Measurements from ENCODE around the gene KIAA0930. TPM values are rescaled to one million over a fixed set of nuclear protein-coding genes. Genes with fewer than 3 reads are reported as not detected.

Gene KIAA0930
- polyA plus RNA-seq, 1 donor from 2014 or later, result 129 TPM

DNA sequence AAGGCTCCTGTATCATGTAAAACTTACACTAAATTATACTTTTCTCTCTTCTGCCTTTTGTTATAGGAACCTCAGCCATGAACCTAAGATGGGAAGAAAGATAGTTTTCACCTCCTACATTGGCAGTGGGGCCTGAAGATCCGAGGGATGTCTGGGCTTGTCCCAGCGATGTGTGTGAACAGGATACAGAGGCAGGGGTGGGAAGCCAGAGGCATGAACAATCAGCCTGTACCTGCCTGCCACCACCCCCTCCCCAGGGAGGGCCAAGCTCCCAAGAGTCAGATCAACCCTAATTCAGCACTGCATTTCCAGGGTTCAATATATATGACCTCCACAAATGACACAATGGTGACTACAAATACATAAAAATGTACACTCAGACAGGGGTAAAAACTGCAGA is 9.4 kb downstream of the KIAA0930 start:
- Histone ChIP-seq H3K27me3 (ENCODE audit: insufficient read depth, low read depth, low read length) (no peaks in the 10 kb centered on the region), H3K27ac (ENCODE audit: low read length) (no peak overlapping the region), H3K79me2 (replicated peaks; ENCODE audit: insufficient read depth, low read length) (peaks cover 22% of the 10 kb centered on the region), H3K36me3 (ENCODE audit: insufficient read depth, low read length) (no peaks in the 10 kb centered on the region), H3K9me2 (ENCODE audit: insufficient read depth, low read length) (no peaks in the 10 kb centered on the region), H4K20me1 (ENCODE audit: insufficient read depth) (peaks cover 16% of the 10 kb centered on the region), H3K9ac (ENCODE audit: low read length) (no peak overlapping the region), H3K4me3 (ENCODE audit: low read length) (no peak overlapping the region), H3F3A (ENCODE audit: insufficient read depth, low read length, poor library complexity, severe bottlenecking) (no peaks in the 10 kb centered on the region), H3K4me2 (ENCODE audit: low read length) (no peak overlapping the region), H3K9me3 (ENCODE audit: low read length) (no peaks in the 10 kb centered on the region), H2AFZ (ENCODE audit: low read depth, low read length) (no peak overlapping the region)
- TF ChIP-seq EP300 (conservative IDR thresholded peaks at IDR 0.05; ENCODE audit: poor library complexity, severe bottlenecking) (no peak), SMC3 (conservative IDR thresholded peaks at IDR 0.05; ENCODE audit: poor library complexity) (no peak)

- no peak for TF ChIP-seq TAF1 (IDR thresholded peaks at IDR 0.05; ENCODE audit: low read depth)
- TF ChIP-seq, protein P1, sequence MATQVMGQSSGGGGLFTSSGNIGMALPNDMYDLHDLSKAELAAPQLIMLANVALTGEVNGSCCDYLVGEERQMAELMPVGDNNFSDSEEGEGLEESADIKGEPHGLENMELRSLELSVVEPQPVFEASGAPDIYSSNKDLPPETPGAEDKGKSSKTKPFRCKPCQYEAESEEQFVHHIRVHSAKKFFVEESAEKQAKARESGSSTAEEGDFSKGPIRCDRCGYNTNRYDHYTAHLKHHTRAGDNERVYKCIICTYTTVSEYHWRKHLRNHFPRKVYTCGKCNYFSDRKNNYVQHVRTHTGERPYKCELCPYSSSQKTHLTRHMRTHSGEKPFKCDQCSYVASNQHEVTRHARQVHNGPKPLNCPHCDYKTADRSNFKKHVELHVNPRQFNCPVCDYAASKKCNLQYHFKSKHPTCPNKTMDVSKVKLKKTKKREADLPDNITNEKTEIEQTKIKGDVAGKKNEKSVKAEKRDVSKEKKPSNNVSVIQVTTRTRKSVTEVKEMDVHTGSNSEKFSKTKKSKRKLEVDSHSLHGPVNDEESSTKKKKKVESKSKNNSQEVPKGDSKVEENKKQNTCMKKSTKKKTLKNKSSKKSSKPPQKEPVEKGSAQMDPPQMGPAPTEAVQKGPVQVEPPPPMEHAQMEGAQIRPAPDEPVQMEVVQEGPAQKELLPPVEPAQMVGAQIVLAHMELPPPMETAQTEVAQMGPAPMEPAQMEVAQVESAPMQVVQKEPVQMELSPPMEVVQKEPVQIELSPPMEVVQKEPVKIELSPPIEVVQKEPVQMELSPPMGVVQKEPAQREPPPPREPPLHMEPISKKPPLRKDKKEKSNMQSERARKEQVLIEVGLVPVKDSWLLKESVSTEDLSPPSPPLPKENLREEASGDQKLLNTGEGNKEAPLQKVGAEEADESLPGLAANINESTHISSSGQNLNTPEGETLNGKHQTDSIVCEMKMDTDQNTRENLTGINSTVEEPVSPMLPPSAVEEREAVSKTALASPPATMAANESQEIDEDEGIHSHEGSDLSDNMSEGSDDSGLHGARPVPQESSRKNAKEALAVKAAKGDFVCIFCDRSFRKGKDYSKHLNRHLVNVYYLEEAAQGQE (IDR thresholded peaks at IDR 0.05; ENCODE audit: borderline replicate concordance), result no peak
- no peak for TF ChIP-seq MXI1 (conservative IDR thresholded peaks at IDR 0.05; ENCODE audit: poor library complexity, severe bottlenecking)
- no peak for TF ChIP-seq POLR2AphosphoS5 (IDR thresholded peaks at IDR 0.05)
- TF ChIP-seq EP300 (conservative IDR thresholded peaks at IDR 0.05; ENCODE audit: poor library complexity, severe bottlenecking), result no peak
- no peak for TF ChIP-seq SMC3 (conservative IDR thresholded peaks at IDR 0.05; ENCODE audit: poor library complexity)
- TF ChIP-seq RAD21 (conservative IDR thresholded peaks at IDR 0.05), result no peak
- TF ChIP-seq CTCF (IDR thresholded peaks at IDR 0.05; ENCODE audit: poor library complexity, severe bottlenecking), result no peak
- no peak for TF ChIP-seq EZH2 (IDR thresholded peaks at IDR 0.05; ENCODE audit: borderline replicate concordance, insufficient read depth, low read length, poor library complexity, severe bottlenecking)
- no peaks in the 10 kb centered on the region for H3K9me2 ChIP-seq (ENCODE audit: insufficient read depth, low read length)
- H3K27me3 ChIP-seq (ENCODE audit: insufficient read depth, low read depth, low read length), result no peaks in the 10 kb centered on the region
- H3F3A ChIP-seq (ENCODE audit: insufficient read depth, low read length, poor library complexity, severe bottlenecking), result no peaks in the 10 kb centered on the region
- no peak overlapping the region for H3K27ac ChIP-seq (ENCODE audit: low read length)
- no peak overlapping the region for H3K4me3 ChIP-seq (ENCODE audit: low read length)
- H4K20me1 ChIP-seq (ENCODE audit: insufficient read depth), result peaks cover 6% of the 10 kb centered on the region
- peaks cover 19% of the 10 kb centered on the region for H3K79me2 ChIP-seq (replicated peaks; ENCODE audit: insufficient read depth, low read length)
- no peak overlapping the region for H2AFZ ChIP-seq (ENCODE audit: low read depth, low read length)
- no peak overlapping the region for H3K9ac ChIP-seq (ENCODE audit: low read length)
- H3K4me2 ChIP-seq (ENCODE audit: low read length), result no peak overlapping the region
- no peaks in the 10 kb centered on the region for H3K36me3 ChIP-seq (ENCODE audit: insufficient read depth, low read length)
- H3K9me3 ChIP-seq (ENCODE audit: low read length), result no peaks in the 10 kb centered on the region
Measured at GRCh38 chr22:45230026-45230721, 10.5 kb downstream of the KIAA0930 start.

Data from neural cell (in vitro differentiated cells).